CD14-positive monocyte (primary cell): Measurements from ENCODE around the gene TDRD9. TPM values are rescaled to one million over a fixed set of nuclear protein-coding genes. Genes with fewer than 3 reads are reported as not detected.

ENCODE experiments used
- DNase-seq, 3 donors: peaks; one replicate each; pipeline ENCODE4 v3.0.0-alpha.2; 2011 to 2022
- H2AFZ ChIP-seq: 2 replicates; pipeline ENCODE4 v1.6.0; 2012; ENCODE audit warnings: mild to moderate bottlenecking, low read depth, low read length, inconsistent platforms; ENCODE audit not compliant: insufficient read depth, poor library complexity, severe bottlenecking
- H3K27ac ChIP-seq, 2 donors: 1 replicate in 1 of 2; 2 replicates in 1 of 2; pipeline ENCODE4 v1.5.1; 2012 to 2013; ENCODE audit warnings: low read length in 2 of 2, control low read depth in 1 of 2, inconsistent platforms in 1 of 2, low read depth in 1 of 2, mild to moderate bottlenecking in 1 of 2
- H3K27me3 ChIP-seq, 2 donors: one replicate each; pipeline versions ENCODE4 v1.6.0 to v1.6.1; 2011 to 2013; ENCODE audit warnings: low read length in 2 of 2; ENCODE audit not compliant: control insufficient read depth in 2 of 2, insufficient read depth in 2 of 2
- H3K36me3 ChIP-seq, 2 donors: replicated peaks in 1 of 2; 1 replicate in 1 of 2; 2 replicates in 1 of 2; pipeline versions ENCODE4 v1.5.1 to v1.6.1; 2012 to 2013; ENCODE audit warnings: low read length in 2 of 2, control low read depth in 1 of 2, inconsistent platforms in 1 of 2, mild to moderate bottlenecking in 1 of 2; ENCODE audit not compliant: insufficient read depth in 2 of 2, control insufficient read depth in 1 of 2
- H3K4me1 ChIP-seq, 2 donors: 1 replicate in 1 of 2; 2 replicates in 1 of 2; pipeline versions ENCODE4 v1.5.1 to v1.6.1; 2012 to 2013; ENCODE audit warnings: low read length in 2 of 2, control low read depth in 1 of 2, inconsistent platforms in 1 of 2, mild to moderate bottlenecking in 1 of 2, moderate library complexity in 1 of 2; ENCODE audit not compliant: insufficient read depth in 2 of 2, control insufficient read depth in 1 of 2
- H3K4me2 ChIP-seq: replicated peaks from 2 replicates; pipeline ENCODE3; 2012; ENCODE audit warnings: low read length, moderate library complexity, mild to moderate bottlenecking; ENCODE audit not compliant: poor library complexity, severe bottlenecking; ENCODE audit errors: extremely low read depth
- H3K4me3 ChIP-seq, 3 experiments: fragments of 200-600 bp in 1 of 3; sonication (generic) in 1 of 3; replicated peaks in 1 of 3; 1 replicate in 2 of 3; 2 replicates in 1 of 3; pipeline ENCODE4 v1.5.1; 2011 to 2013; ENCODE audit warnings: low read length in 3 of 3, mild to moderate bottlenecking in 3 of 3, control low read depth in 2 of 3, low read depth in 2 of 3, inconsistent platforms in 1 of 3, moderate library complexity in 1 of 3
- H3K79me2 ChIP-seq: 2 replicates; pipeline ENCODE4 v1.6.0; 2012; ENCODE audit warnings: mild to moderate bottlenecking, control low read depth, inconsistent platforms, low read length, moderate library complexity; ENCODE audit not compliant: insufficient read depth
- H3K9ac ChIP-seq: 2 replicates; pipeline ENCODE4 v1.6.0; 2017; ENCODE audit warnings: low read length, mild to moderate bottlenecking; ENCODE audit not compliant: insufficient read depth, poor library complexity, severe bottlenecking
- H3K9me3 ChIP-seq, 2 donors: replicated peaks in 1 of 2; 1 replicate in 1 of 2; 2 replicates in 1 of 2; pipeline versions ENCODE4 v1.5.1 to v1.6.1; 2012 to 2013; ENCODE audit warnings: low read length in 2 of 2, control low read depth in 1 of 2; ENCODE audit not compliant: control insufficient read depth in 1 of 2, insufficient read depth in 1 of 2
- H4K20me1 ChIP-seq: 2 replicates; pipeline ENCODE4 v1.6.0; 2012; ENCODE audit warnings: mild to moderate bottlenecking, low read length, control low read depth, moderate library complexity; ENCODE audit not compliant: insufficient read depth
- H3K27ac Mint-ChIP-seq, 7 donors: one replicate each; pipeline ENCODE4 v1.8.0; 2020; ENCODE audit warnings: mild to moderate bottlenecking in 7 of 7, mixed read lengths in 7 of 7, moderate library complexity in 6 of 7, inconsistent platforms in 2 of 7
- H3K27me3 Mint-ChIP-seq, 3 donors: one replicate each; pipeline ENCODE4 v1.8.0; 2021 to 2022; ENCODE audit warnings: low read depth in 3 of 3, mild to moderate bottlenecking in 3 of 3, mixed read lengths in 3 of 3, moderate library complexity in 3 of 3, inconsistent platforms in 1 of 3
- H3K36me3 Mint-ChIP-seq, 2 donors: one replicate each; pipeline ENCODE4 v1.8.0; 2020; ENCODE audit warnings: mixed read lengths in 2 of 2, inconsistent platforms in 1 of 2, mild to moderate bottlenecking in 1 of 2
- H3K4me1 Mint-ChIP-seq: one replicate; pipeline ENCODE4 v1.8.0; 2020; ENCODE audit warnings: mild to moderate bottlenecking, mixed read lengths
- H3K4me3 Mint-ChIP-seq, 2 donors: one replicate each; pipeline ENCODE4 v1.8.0; 2020; ENCODE audit warnings: mild to moderate bottlenecking in 2 of 2, mixed read lengths in 2 of 2, moderate library complexity in 1 of 2
- H3K9me3 Mint-ChIP-seq, 7 donors: one replicate each; pipeline ENCODE4 v1.8.0; 2020 to 2022; ENCODE audit warnings: mixed read lengths in 7 of 7, mild to moderate bottlenecking in 6 of 7, moderate library complexity in 6 of 7, inconsistent platforms in 2 of 7
- WGBS: methylation state at CpG from one replicate; pipeline ENCODE4 v1.1.5; 2013; ENCODE audit warnings: missing lambda C conversion rate; ENCODE audit not compliant: insufficient coverage; 5-methylcytosine and 5-hydroxymethylcytosine counted together
- intact Hi-C, 2 donors: fragments of 100-400 bp; cut with micrococcal nuclease; formaldehyde crosslinking; loops; one replicate each; pipeline versions ENCODE4 v1.15.0 to v1.15.1; 2023
- polyA plus RNA-seq, 3 donors: library from polyadenylated mRNA; depleted of rRNA in 1 of 3; unstranded in 2 of 3; stranded (reverse) in 1 of 3; fragments of 300-500 nt in 2 of 3; fragments of >200 nt in 1 of 3; fragmentation: Illumina TruSeq in 2 of 3; gene quantifications; 1 replicate in 2 of 3; 2 replicates in 1 of 3; pipeline ENCODE4 v1.2.3, GENCODE V29; 2012 to 2021
- TF ChIP-seq, protein P1 (sequence below): fragments of 200-600 bp; IDR thresholded peaks from one replicate; pipeline ENCODE4 v1.8.0; 2022; ENCODE audit warnings: antibody characterized with exemption, mild to moderate bottlenecking

TDRD9 gene
- polyA plus RNA-seq, 3 donors = 7.6 to 12.1 (median 11.8) TPM

DNA sequence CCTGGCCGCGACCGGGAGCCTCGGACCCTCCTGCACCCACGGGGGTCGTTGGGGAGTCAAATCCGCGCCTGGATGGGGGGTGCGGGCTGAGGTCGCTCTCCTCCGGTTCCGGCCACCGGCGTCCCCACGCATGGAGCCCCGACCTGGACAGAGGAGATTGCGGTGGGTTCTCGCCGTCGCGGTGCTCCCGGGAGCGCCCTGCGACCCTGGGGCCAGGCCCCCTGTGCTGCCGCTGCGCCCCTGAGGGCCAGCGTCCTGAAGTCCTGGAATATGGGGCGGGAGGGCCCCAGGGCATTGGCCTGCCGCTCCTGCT, 157.6 kb downstream of the TDRD9 start:
- no peak overlapping the region for H3K27ac Mint-ChIP-seq
- H3K27me3 Mint-ChIP-seq = peaks cover 15 to 45% (median 30%) of the 10 kb centered on the region in 3 donors
- no peaks in the 10 kb centered on the region for H4K20me1 ChIP-seq
- intact Hi-C loops = no loop called here
- H3K36me3 ChIP-seq = no peaks in the 10 kb centered on the region
- H3K9me3 ChIP-seq = no peaks in the 10 kb centered on the region
- no peak for DNase-seq
- TF ChIP-seq, protein P1, sequence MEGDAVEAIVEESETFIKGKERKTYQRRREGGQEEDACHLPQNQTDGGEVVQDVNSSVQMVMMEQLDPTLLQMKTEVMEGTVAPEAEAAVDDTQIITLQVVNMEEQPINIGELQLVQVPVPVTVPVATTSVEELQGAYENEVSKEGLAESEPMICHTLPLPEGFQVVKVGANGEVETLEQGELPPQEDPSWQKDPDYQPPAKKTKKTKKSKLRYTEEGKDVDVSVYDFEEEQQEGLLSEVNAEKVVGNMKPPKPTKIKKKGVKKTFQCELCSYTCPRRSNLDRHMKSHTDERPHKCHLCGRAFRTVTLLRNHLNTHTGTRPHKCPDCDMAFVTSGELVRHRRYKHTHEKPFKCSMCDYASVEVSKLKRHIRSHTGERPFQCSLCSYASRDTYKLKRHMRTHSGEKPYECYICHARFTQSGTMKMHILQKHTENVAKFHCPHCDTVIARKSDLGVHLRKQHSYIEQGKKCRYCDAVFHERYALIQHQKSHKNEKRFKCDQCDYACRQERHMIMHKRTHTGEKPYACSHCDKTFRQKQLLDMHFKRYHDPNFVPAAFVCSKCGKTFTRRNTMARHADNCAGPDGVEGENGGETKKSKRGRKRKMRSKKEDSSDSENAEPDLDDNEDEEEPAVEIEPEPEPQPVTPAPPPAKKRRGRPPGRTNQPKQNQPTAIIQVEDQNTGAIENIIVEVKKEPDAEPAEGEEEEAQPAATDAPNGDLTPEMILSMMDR = no peak
- H3K79me2 ChIP-seq = no peaks in the 10 kb centered on the region
- H3K27ac ChIP-seq = no peak overlapping the region
- no peaks in the 10 kb centered on the region for H3K36me3 Mint-ChIP-seq
- no peak overlapping the region for H2AFZ ChIP-seq
- no peaks in the 10 kb centered on the region for H3K4me1 Mint-ChIP-seq
- H3K4me1 ChIP-seq = no peaks in the 10 kb centered on the region
- peaks cover 0 to 20% of the 10 kb centered on the region in 2 donors for H3K27me3 ChIP-seq
- peak overlapping the region; percentile 22 for H3K4me2 ChIP-seq
- H3K9ac ChIP-seq = no peak overlapping the region
- no peak overlapping the region for H3K4me3 ChIP-seq
- no peak overlapping the region for H3K4me3 Mint-ChIP-seq
- WGBS = 35% methylated on average over 28 of the region's 29 CpGs
- peaks cover 0 to 5% (median 0%) of the 10 kb centered on the region in 7 donors for H3K9me3 Mint-ChIP-seq

DNA sequence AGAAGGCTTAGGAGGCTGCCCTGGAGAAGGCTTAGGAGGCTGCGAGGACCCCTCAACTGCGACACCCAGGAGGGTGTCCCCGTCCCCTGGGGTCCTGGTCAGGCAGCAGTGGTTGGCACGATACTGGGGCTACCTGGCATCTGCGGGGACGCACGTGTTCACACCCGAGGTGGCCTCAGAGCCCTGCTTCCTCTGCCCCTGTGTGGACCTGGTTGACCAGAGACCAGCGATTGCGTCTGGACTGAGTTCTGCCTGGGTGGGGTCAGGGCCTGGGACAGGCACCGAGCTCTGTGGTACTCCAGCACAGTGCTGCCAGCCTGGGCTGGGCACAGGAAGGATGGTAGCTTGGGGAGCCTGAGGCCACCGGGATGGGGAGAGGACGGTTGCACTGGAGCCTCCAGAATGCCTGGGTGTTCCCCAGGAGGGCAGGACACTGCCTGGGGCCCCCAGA, 158.0 kb downstream of the TDRD9 start:
- Mint-ChIP-seq H3K27me3 (peaks cover 15 to 45% (median 30%) of the 10 kb centered on the region in 3 donors), H3K4me1 (no peaks in the 10 kb centered on the region), H3K36me3 (no peaks in the 10 kb centered on the region), H3K27ac (no peak overlapping the region), H3K9me3 (peaks cover 0 to 5% (median 0%) of the 10 kb centered on the region in 7 donors), H3K4me3 (no peak overlapping the region)
- 92% methylated on average over 13 of the region's 13 CpGs for WGBS
- no peaks in the 10 kb centered on the region for H3K4me1 ChIP-seq
- H3K27ac ChIP-seq = no peak overlapping the region
- no peak overlapping the region for H3K9ac ChIP-seq
- no peaks in the 10 kb centered on the region for H3K36me3 ChIP-seq
- no peak overlapping the region for H3K4me2 ChIP-seq
- H3K9me3 ChIP-seq = no peaks in the 10 kb centered on the region
- peaks cover 0 to 20% of the 10 kb centered on the region in 2 donors for H3K27me3 ChIP-seq
- no peaks in the 10 kb centered on the region for H4K20me1 ChIP-seq
- no peaks in the 10 kb centered on the region for H3K79me2 ChIP-seq
- intact Hi-C loops = no loop called here
- no peak overlapping the region for H3K4me3 ChIP-seq
- TF ChIP-seq, protein P1 = no peak
- peak in 1 of 3 donors; percentile 2 for DNase-seq
- H2AFZ ChIP-seq = no peak overlapping the region
